ENCODE results near the gene CDCA3. TPM values are rescaled to one million over a fixed set of nuclear protein-coding genes. Genes with fewer than 3 reads are reported as not detected.
"Not testable (repeated sequence)": the region's sequence is repeated elsewhere in the genome, so short reads cannot be mapped to it uniquely, and the experiment has no call there.

CDCA3 gene
- polyA plus RNA-seq (ENCODE audit: insufficient read depth in 1 of 5, insufficient read length in 5 of 5, low replicate concordance in 1 of 5), result 10 to 100 TPM; 23.4 to 69.1 (median 38.0) TPM
- long read RNA-seq, donor 1, transcript CDCA3-207 (6 exons, 1,943 nt), result major isoform, 8 of 105 reads
- long read RNA-seq, donor 1, partial matches to known transcripts, result 81 of 105 reads
- long read RNA-seq, donor 1, other reads (novel, unspliced or antisense), result 8 of 105 reads
- long read RNA-seq, donor 2, transcript CDCA3-207 (6 exons, 1,943 nt), result major isoform, 11 of 15 reads
- long read RNA-seq, donor 2, partial matches to known transcripts, result 0 of 15 reads
- long read RNA-seq, donor 2, other reads (novel, unspliced or antisense), result 0 of 15 reads
- long read RNA-seq, donor 3, transcript CDCA3-207 (6 exons, 1,943 nt), result major isoform, 12 of 17 reads
- long read RNA-seq, donor 3, partial matches to known transcripts, result 0 of 17 reads
- long read RNA-seq, donor 3, other reads (novel, unspliced or antisense), result 0 of 17 reads
- long read RNA-seq, donor 4, transcript CDCA3-207 (6 exons, 1,943 nt), result major isoform, 6 of 9 reads
- long read RNA-seq, donor 4, partial matches to known transcripts, result 0 of 9 reads
- long read RNA-seq, donor 4, other reads (novel, unspliced or antisense), result 0 of 9 reads
- long read RNA-seq, donor 5, transcript CDCA3-207 (6 exons, 1,943 nt), result major isoform, 20 of 885 reads
- long read RNA-seq, donor 5, partial matches to known transcripts, result 851 of 885 reads
- long read RNA-seq, donor 5, other reads (novel, unspliced or antisense), result 7 of 885 reads
- long read RNA-seq, donor 6, transcript CDCA3-207 (6 exons, 1,943 nt), result major isoform, 9 of 748 reads
- long read RNA-seq, donor 6, partial matches to known transcripts, result 723 of 748 reads
- long read RNA-seq, donor 6, other reads (novel, unspliced or antisense), result 11 of 748 reads
- long read RNA-seq, donor 7, transcript CDCA3-207 (6 exons, 1,943 nt), result major isoform, 7 of 10 reads
- long read RNA-seq, donor 7, partial matches to known transcripts, result 0 of 10 reads
- long read RNA-seq, donor 7, other reads (novel, unspliced or antisense), result 0 of 10 reads
- long read RNA-seq, donor 8, transcript CDCA3-207 (6 exons, 1,943 nt), result major isoform, 6 of 12 reads
- long read RNA-seq, donor 8, partial matches to known transcripts, result 0 of 12 reads
- long read RNA-seq, donor 8, other reads (novel, unspliced or antisense), result 0 of 12 reads

GRCh38 chr12:6851153-6851920 is at the start of gene CDCA3:
Gene CDCA3 (minus strand): TSS chr12:6851286. CDS start chr12:6850952, 334 bp downstream.
- peak; percentile 93 to 96 for DNase-seq

GRCh38 chr12:6899837-6900519 is 48.9 kb upstream of the CDCA3 start:
- peak; percentile 58 to 61 for DNase-seq

- no peak for DNase-seq
These were observed 48.3 kb upstream of the CDCA3 start for GRCh38 chr12:6899427-6899826.

GRCh38 chr12:6896846-6897435 is 45.9 kb upstream of the CDCA3 start:
- DNase-seq, result no peak

DNA sequence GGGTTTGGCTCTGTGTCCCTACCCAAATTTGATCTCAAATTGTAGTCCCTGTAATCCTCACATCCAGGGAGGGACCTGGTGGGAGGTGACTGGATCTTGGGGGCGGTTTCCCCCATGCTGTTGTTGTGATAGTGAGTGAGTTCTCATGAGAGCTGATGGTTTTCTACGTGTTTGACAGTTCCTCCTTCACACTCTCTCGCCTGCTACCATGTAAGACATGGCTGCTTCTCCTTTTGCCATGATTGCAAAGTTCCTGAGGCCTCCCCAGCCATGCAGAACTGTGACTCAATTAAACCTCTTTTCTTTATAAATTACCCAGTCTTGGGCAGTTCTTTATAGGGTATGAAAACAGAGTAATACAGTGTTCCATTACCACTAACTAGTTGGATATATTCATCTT is 43.2 kb upstream of the CDCA3 start:
- no peak for DNase-seq

- DNase-seq, result not testable (repeated sequence)
These were observed 41.6 kb upstream of the CDCA3 start for GRCh38 chr12:6892683-6893082.

- DNase-seq, result no peak
These were observed 40.5 kb upstream of the CDCA3 start for GRCh38 chr12:6891646-6892001.

- DNase-seq, result peak; percentile 98
These were observed 39.9 kb upstream of the CDCA3 start for GRCh38 chr12:6890789-6891645.

- not testable (repeated sequence) for DNase-seq
These were observed 38.9 kb upstream of the CDCA3 start for GRCh38 chr12:6889775-6890573.

DNA sequence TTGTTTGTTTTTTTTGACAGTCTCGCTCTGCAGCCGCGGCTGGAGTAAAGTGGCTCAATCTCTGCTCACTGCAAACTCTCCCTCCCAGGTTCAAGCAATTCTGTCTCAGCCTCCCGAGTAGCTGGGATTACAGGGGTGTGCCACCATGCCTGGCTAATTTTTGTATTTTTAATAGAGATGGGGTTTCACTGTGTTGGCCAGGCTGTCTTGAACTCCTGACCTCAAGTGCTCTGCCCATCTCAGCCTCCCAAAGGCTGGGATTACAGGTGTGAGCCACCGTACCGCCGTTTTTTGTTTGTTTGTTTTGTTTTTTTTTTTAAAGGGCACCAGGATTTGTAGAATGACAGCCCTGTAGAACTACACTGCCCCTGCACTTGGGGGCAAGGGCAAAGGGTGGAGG is 37.7 kb upstream of the CDCA3 start:
- not testable (repeated sequence) for DNase-seq

GRCh38 chr12:6888360-6888759 is 37.3 kb upstream of the CDCA3 start:
- no peak for DNase-seq

DNA sequence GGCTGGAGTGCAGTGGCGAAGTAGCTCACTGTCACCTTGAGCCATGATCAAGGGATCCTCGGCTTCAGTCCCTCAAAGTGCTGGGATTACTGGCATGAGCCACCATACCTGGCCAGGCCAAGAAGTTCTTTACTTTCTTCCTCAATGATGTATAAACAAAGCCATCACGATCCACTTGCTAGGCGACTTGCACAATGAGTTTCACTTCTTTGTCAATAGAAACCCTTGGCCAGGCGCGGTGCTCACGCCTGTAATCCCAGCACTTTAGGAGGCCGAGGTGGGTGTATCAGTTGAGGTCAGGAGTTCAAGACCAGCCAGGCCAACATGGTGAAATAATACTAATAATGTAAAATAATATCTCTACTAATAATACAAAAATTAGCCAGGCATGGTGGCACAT is 36.4 kb upstream of the CDCA3 start:
- DNase-seq, result no peak

DNA sequence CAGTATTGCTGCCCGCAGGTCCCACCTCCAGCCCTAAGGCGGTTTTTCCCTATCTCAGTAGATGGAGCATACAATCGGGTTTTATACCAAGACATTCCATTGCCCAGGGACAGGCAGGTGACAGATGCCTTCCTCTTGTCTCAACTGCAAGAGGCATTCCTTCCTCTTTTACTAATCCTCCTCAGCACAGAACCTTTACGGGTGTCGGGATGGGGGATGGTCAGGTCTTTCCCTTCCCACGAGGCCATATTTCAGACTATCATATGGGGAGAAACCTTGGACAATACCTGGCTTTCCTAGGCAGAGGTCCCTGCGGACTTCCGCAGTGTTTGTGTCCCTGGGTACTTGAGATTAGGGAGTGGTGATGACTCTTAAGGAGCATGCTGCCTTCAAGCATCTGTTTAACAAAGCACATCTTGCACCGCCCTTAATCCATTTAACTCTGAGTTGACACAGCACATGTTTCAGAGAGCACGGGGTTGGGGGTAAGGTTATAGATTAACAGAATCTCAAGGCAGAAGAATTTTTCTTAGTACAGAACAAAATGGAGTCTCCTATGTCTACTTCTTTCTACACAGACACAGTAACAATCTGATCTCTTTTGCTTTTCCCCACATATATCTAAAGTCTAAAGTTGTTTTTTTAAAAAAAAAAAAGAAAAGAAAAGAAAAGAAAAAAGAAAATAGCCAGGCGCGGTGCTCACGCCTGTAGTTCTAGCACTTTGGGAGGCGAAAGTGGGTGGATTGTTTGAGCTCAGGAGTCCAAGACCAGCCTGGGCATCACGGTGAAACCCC is 35.3 kb upstream of the CDCA3 start:
- not testable (repeated sequence) for DNase-seq

DNA sequence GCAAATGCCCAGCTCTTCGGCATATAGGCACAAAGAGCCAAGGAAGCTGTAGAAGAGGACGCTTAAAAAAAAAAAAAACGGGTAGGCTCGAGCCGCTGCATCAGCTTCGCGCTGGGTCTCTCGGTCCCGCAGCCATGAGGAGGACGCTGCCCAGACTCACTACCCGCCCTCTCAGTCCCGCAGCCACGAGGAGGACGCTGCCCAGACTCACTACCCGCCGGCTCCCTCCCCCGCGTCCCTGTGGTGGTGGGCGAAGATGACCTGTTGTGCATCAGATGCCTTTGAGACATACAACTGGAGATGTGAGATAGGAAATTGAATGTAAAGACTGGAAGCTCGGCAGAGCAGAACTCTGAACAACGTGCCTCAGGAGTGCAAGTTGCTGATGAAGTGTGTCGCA is 33.5 kb upstream of the CDCA3 start:
- DNase-seq, result no peak

- DNase-seq, result no peak
These were observed 32.6 kb upstream of the CDCA3 start for GRCh38 chr12:6883683-6884082.

DNA sequence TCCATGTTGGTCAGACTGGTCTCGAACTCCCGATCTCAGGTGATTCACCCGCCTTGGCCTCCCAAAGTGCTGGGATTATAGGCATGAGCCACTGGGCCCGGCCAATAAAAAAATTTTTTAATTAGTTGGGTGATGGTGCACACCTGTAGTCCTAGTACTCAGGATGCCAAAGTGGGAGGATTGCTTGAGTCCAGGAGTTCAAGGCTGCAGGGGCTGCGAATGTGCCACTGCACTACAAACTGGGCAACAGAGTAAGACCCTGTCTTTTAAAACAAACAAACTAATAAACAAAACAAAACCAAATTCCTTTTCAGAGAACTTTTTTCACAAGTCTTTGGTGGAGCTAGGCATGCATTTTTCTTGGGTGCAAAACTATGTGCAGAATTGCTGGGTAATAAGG is 32.2 kb upstream of the CDCA3 start:
- no peak for DNase-seq

DNA sequence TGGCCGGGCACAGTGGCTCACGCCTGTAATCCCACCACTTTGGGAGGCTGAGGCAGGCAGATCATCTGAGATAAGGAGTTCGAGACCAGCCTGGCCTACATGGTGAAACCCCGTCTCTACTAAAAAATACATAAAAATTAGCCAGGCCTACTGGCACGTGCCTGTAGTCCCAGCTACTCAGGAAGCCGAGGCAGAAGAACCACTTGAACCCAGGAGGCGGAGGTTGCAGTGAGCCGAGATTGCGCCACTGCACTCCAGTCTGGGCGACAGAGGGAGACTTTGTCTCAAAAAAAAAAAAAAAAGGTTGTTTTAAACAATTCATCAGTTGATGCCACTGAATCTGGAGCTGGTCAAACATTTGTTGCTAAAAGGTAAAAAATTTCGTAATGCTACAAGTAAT is 28.7 kb upstream of the CDCA3 start:
- DNase-seq, result not testable (repeated sequence)

GRCh38 chr12:6874015-6874368 is 22.9 kb upstream of the CDCA3 start:
- not testable (repeated sequence) for DNase-seq

All from right lung (tissue), 10 donors.